DND-41 (cell line): ENCODE data around the gene TMEM87B.
"Not testable (repeated sequence)": the region's sequence is repeated elsewhere in the genome, so short reads cannot be mapped to it uniquely, and the experiment has no call there.

ENCODE experiments used
- CTCF ChIP-seq: IDR thresholded peaks from 2 replicates; pipeline ENCODE4 v1.5.1; 2012; ENCODE audit warnings: borderline replicate concordance, low read length, moderate library complexity, mild to moderate bottlenecking; ENCODE audit not compliant: poor library complexity, severe bottlenecking; ENCODE audit errors: extremely low read depth
- EZH2 ChIP-seq: IDR thresholded peaks from 3 replicates; pipeline ENCODE4 v1.6.1; 2012; ENCODE audit warnings: borderline replicate concordance, low read depth, mild to moderate bottlenecking, moderate library complexity, low read length, inconsistent platforms; ENCODE audit not compliant: severe bottlenecking

GRCh38 chr2:112041460-112041859, 13.6 kb upstream of the TMEM87B start:
- not testable (repeated sequence) for TF ChIP-seq CTCF, EZH2
